A673 (cell line): ENCODE results near the gene ARMC6.

Source experiments
- CTCF ChIP-seq: fragments of 300-800, 200-600 bp; sonication (generic); conservative IDR thresholded peaks from 2 replicates; pipeline ENCODE4 v1.5.1; 2017; ENCODE audit warnings: low read depth, mild to moderate bottlenecking, antibody characterized with exemption, low read length, moderate library complexity, mixed read lengths
- EZH2 ChIP-seq: fragments of 200-600 bp; sonication (generic); IDR thresholded peaks from 2 replicates; pipeline ENCODE4 v1.6.1; 2017; ENCODE audit warnings: borderline replicate concordance, low read depth, mild to moderate bottlenecking, mixed read lengths, antibody characterized with exemption, low read length; ENCODE audit not compliant: poor library complexity, severe bottlenecking

DNA sequence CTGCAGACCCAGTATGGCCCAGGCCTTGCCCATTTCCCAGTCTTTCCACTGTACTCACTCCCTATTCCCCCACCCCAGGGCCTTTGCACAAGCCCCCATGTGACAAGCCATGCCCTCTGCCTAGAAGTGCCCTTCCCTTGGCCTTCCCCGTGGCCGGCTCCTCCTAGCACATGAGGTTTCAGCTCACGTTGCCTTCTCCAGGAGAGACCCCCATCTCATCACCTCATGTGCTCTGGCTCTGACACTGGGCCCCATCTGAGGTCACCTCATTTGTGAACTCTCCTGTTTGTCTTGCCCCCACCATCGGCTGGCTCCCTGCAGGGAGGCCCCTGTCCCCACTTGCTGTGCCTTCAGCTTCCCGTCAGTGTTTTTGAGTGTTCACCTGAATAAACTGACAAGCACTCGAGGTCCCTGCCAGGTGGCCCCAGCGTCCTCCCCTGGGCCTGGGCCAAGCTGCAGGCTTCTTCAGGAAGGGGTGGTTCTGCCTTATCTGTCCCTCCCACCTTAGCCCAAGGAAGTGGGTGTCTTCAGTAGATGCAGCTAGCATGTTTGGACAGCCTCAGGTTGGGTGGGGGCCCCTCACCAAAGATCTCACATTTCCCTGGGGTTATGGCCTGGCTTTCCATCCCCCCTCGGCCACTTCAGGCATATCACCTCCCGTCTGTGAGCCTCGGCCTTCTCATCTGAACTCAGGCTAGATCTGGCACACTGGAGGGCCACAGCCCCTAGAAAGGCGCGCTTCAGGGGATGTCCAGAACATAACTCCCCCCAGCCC lies 26.6 kb downstream of the ARMC6 start:
- TF ChIP-seq CTCF = no peak
- no peak for TF ChIP-seq EZH2
